Caco-2 (cell line): ENCODE data around the gene SHC3. TPM values are rescaled to one million over a fixed set of nuclear protein-coding genes. Genes with fewer than 3 reads are reported as not detected.

Source experiments
- BruUV-seq: library from RNA; stranded (reverse); fragments of 400-500 nt; replicated peaks from 2 replicates; lab custom pipeline; 2021; lab: Mats Ljungman, UMichigan
- CTCF ChIA-PET: fragments of 300-600 bp; sonication (Branson Sonifier 250); formaldehyde crosslinking; loops from one replicate; lab custom pipeline; 2022; ENCODE audit warnings: antibody characterized with exemption; lab: Charles Lee
- POLR2A ChIA-PET: fragments of 300-600 bp; sonication (Branson Sonifier 250); formaldehyde crosslinking; loops from one replicate; lab custom pipeline; 2022; ENCODE audit warnings: antibody characterized with exemption; lab: Charles Lee
- DNase-seq, 2 experiments: peaks; one replicate each; pipeline versions ENCODE4 v3.0.0 to v3.0.0-alpha.2; 2020 to 2022
- H3K27me3 ChIP-seq: replicated peaks from 2 replicates; pipeline ENCODE4 v1.6.0; 2011; ENCODE audit warnings: low read length; ENCODE audit not compliant: control insufficient read depth, insufficient read depth
- H3K36me3 ChIP-seq: 2 replicates; pipeline ENCODE4 v1.5.1; 2011; ENCODE audit warnings: low read length; ENCODE audit not compliant: control insufficient read depth, insufficient read depth
- H3K4me1 ChIP-seq: fragments of 250-450 bp; sonication (Bioruptor Pico); 2 replicates; pipeline ENCODE4 v1.5.1; 2020; ENCODE audit warnings: mild to moderate bottlenecking
- H3K4me3 ChIP-seq: 2 replicates; pipeline ENCODE4 v1.5.1; 2011; ENCODE audit warnings: low read depth, mild to moderate bottlenecking, control low read depth, low read length
- H3K9me3 ChIP-seq: fragments of 250-450 bp; sonication (Bioruptor Pico); 2 replicates; pipeline ENCODE4 v1.5.1; 2020; ENCODE audit warnings: mild to moderate bottlenecking, moderate library complexity
- H3K27ac Mint-ChIP-seq: one replicate; pipeline ENCODE4 v1.8.0; 2022; ENCODE audit warnings: mixed read lengths; ENCODE audit not compliant: unreplicated experiment
- H3K27me3 Mint-ChIP-seq: one replicate; pipeline ENCODE4 v1.8.0; 2022; ENCODE audit warnings: mixed read lengths; ENCODE audit not compliant: insufficient read depth, unreplicated experiment
- H3K36me3 Mint-ChIP-seq: one replicate; pipeline ENCODE4 v1.8.0; 2022; ENCODE audit warnings: mild to moderate bottlenecking, mixed read lengths; ENCODE audit not compliant: insufficient read depth, unreplicated experiment
- H3K4me1 Mint-ChIP-seq: one replicate; pipeline ENCODE4 v1.8.0; 2022; ENCODE audit warnings: low read depth, mixed read lengths; ENCODE audit not compliant: unreplicated experiment
- H3K4me3 Mint-ChIP-seq: one replicate; pipeline ENCODE4 v1.8.0; 2022; ENCODE audit warnings: mild to moderate bottlenecking, moderate library complexity, mixed read lengths; ENCODE audit not compliant: unreplicated experiment
- H3K9me3 Mint-ChIP-seq: one replicate; pipeline ENCODE4 v1.8.0; 2022; ENCODE audit warnings: mixed read lengths; ENCODE audit not compliant: unreplicated experiment
- CTCF ChIP-seq, 2 experiments: fragments of 200-600 bp in 1 of 2; IDR thresholded peaks; 1 replicate in 1 of 2; 2 replicates in 1 of 2; pipeline versions ENCODE4 v1.5.1 to v1.8.0; 2011 to 2022; ENCODE audit warnings: antibody characterized with exemption in 1 of 2, control low read depth in 1 of 2, inconsistent platforms in 1 of 2, low read depth in 1 of 2, low read length in 1 of 2, mild to moderate bottlenecking in 1 of 2, moderate library complexity in 1 of 2; ENCODE audit not compliant: insufficient read depth in 1 of 2, severe bottlenecking in 1 of 2, unreplicated experiment in 1 of 2
- intact Hi-C: fragments of 100-400 bp; cut with micrococcal nuclease; formaldehyde crosslinking; loops from one replicate; pipeline ENCODE4 v1.10.0; 2022; ENCODE audit not compliant: unreplicated experiment
- total RNA-seq: library from RNA; stranded (reverse); gene quantifications from 2 replicates; pipeline ENCODE4 v1.2.3, GENCODE V29; 2022

Gene SHC3
- total RNA-seq, 1 experiment from 2014 or later, result 0.20 TPM

- CTCF ChIA-PET, result no interaction called here
- BruUV-seq, result no TSS peak
- Histone ChIP-seq H3K4me3 (no peak overlapping the region), H3K36me3 (no peaks in the 10 kb centered on the region), H3K27me3 (no peaks in the 10 kb centered on the region), H3K4me1 (no peaks in the 10 kb centered on the region), H3K9me3 (no peaks in the 10 kb centered on the region)
- Mint-ChIP-seq H3K4me3 (no peak overlapping the region), H3K27me3 (no peaks in the 10 kb centered on the region), H3K27ac (no peak overlapping the region), H3K9me3 (no peaks in the 10 kb centered on the region), H3K4me1 (no peaks in the 10 kb centered on the region), H3K36me3 (no peaks in the 10 kb centered on the region)
- DNase-seq, result no peak
- no peak for TF ChIP-seq CTCF (IDR thresholded peaks at IDR 0.05; ENCODE audit: insufficient read depth in 1 of 2, low read depth in 1 of 2, low read length in 1 of 2, severe bottlenecking in 1 of 2, unreplicated experiment in 1 of 2)
- intact Hi-C loops, result no loop called here
- POLR2A ChIA-PET, result no interaction called here
These were observed 189.6 kb downstream of the SHC3 start for GRCh38 chr9:88988796-88989641.

- Histone ChIP-seq H3K36me3 (no peaks in the 10 kb centered on the region), H3K27me3 (no peaks in the 10 kb centered on the region), H3K4me3 (no peak overlapping the region), H3K4me1 (no peaks in the 10 kb centered on the region), H3K9me3 (no peaks in the 10 kb centered on the region)
- BruUV-seq, result no TSS peak
- Mint-ChIP-seq H3K27ac (no peak overlapping the region), H3K9me3 (no peaks in the 10 kb centered on the region), H3K36me3 (no peaks in the 10 kb centered on the region), H3K4me3 (no peak overlapping the region), H3K4me1 (no peaks in the 10 kb centered on the region), H3K27me3 (no peaks in the 10 kb centered on the region)
- intact Hi-C loops, result no loop called here
- no peak for TF ChIP-seq CTCF (IDR thresholded peaks at IDR 0.05; ENCODE audit: insufficient read depth in 1 of 2, low read depth in 1 of 2, low read length in 1 of 2, severe bottlenecking in 1 of 2, unreplicated experiment in 1 of 2)
- POLR2A ChIA-PET, result no interaction called here
- DNase-seq, result no peak
- CTCF ChIA-PET, result no interaction called here
These were observed 191.0 kb downstream of the SHC3 start for GRCh38 chr9:88987661-88988060.

GRCh38 chr9:88986776-88987175 lies 191.8 kb downstream of the SHC3 start:
- no TSS peak for BruUV-seq
- Mint-ChIP-seq H3K9me3 (no peaks in the 10 kb centered on the region), H3K4me3 (no peak overlapping the region), H3K27ac (no peak overlapping the region), H3K36me3 (no peaks in the 10 kb centered on the region), H3K27me3 (no peaks in the 10 kb centered on the region), H3K4me1 (no peaks in the 10 kb centered on the region)
- Histone ChIP-seq H3K4me3 (no peak overlapping the region), H3K9me3 (peaks cover 4% of the 10 kb centered on the region; the same call in 1 of the 2 replicates), H3K4me1 (no peaks in the 10 kb centered on the region), H3K36me3 (no peaks in the 10 kb centered on the region), H3K27me3 (no peaks in the 10 kb centered on the region)
- POLR2A ChIA-PET, result no interaction called here
- CTCF ChIA-PET, result no interaction called here
- DNase-seq, result no peak
- TF ChIP-seq CTCF (IDR thresholded peaks at IDR 0.05; ENCODE audit: insufficient read depth in 1 of 2, low read depth in 1 of 2, low read length in 1 of 2, severe bottlenecking in 1 of 2, unreplicated experiment in 1 of 2), result no peak
- intact Hi-C loops, result no loop called here
